Measurements from ENCODE around the gene TSHZ2.

The TSHZ2 gene

DNA sequence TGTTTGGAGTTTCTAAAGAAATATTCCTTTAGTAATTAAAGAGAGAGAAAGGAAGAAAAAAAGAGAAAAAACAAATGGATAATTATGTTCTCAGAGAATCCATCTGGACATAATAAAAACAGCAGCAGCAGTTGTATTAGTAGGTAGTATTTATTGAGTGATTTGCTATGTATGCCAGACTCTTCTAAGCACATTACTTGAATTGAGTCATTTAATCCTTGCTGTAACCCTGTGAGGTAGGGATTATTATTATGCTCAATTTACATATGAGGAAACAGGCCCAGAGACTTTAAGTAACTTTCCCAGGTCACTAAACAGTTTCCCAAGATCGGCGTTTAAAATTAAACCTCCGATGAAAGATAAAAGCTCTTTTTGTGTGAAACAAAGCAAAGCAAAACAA is 238.8 kb downstream of the TSHZ2 start:
- no peak for TF ChIP-seq MAX (IDR thresholded peaks at IDR 0.05)
- no peak for TF ChIP-seq USF1 (IDR thresholded peaks at IDR 0.05)

- TF ChIP-seq EP300 (IDR thresholded peaks at IDR 0.05; ENCODE audit: borderline replicate concordance), result no peak
- TF ChIP-seq MAX (IDR thresholded peaks at IDR 0.05), result no peak
- no peak for TF ChIP-seq ZBTB7A (IDR thresholded peaks at IDR 0.05; ENCODE audit: low read depth)
- TF ChIP-seq REST (IDR thresholded peaks at IDR 0.05; ENCODE audit: low read depth), result no peak
These were observed 239.9 kb downstream of the TSHZ2 start for GRCh38 chr20:53212018-53212417.

- TF ChIP-seq FOXM1 (IDR thresholded peaks at IDR 0.05; ENCODE audit: borderline replicate concordance, low read depth) (no peak), YY1 (IDR thresholded peaks at IDR 0.05; ENCODE audit: low read depth) (no peak), EGR1 (IDR thresholded peaks at IDR 0.05) (no peak), CREB1 (IDR thresholded peaks at IDR 0.05; ENCODE audit: low read depth) (no peak), TCF12 (IDR thresholded peaks at IDR 0.05; ENCODE audit: low read depth) (no peak), REST (IDR thresholded peaks at IDR 0.05; ENCODE audit: low read depth) (no peak), NFIC (IDR thresholded peaks at IDR 0.05) (no peak), RAD21 (IDR thresholded peaks at IDR 0.05; ENCODE audit: low read depth) (no peak), EP300 (IDR thresholded peaks at IDR 0.05; ENCODE audit: borderline replicate concordance) (no peak), TEAD4 (IDR thresholded peaks at IDR 0.05) (no peak), TAF1 (IDR thresholded peaks at IDR 0.05; ENCODE audit: low read depth) (no peak), CEBPB (IDR thresholded peaks at IDR 0.05) (no peak), ZBTB7A (IDR thresholded peaks at IDR 0.05; ENCODE audit: low read depth) (no peak), MAX (IDR thresholded peaks at IDR 0.05) (no peak), USF1 (IDR thresholded peaks at IDR 0.05) (no peak)
These were observed 242.2 kb downstream of the TSHZ2 start for GRCh38 chr20:53214392-53214791.

GRCh38 chr20:53215166-53215565 is 243.0 kb downstream of the TSHZ2 start:
- TF ChIP-seq REST (IDR thresholded peaks at IDR 0.05; ENCODE audit: low read depth) (no peak), MAX (IDR thresholded peaks at IDR 0.05) (no peak)

GRCh38 chr20:53216478-53216855 is 244.3 kb downstream of the TSHZ2 start:
- TF ChIP-seq NFIC (IDR thresholded peaks at IDR 0.05) (no peak), MAX (IDR thresholded peaks at IDR 0.05) (no peak), CEBPB (IDR thresholded peaks at IDR 0.05) (no peak), REST (IDR thresholded peaks at IDR 0.05; ENCODE audit: low read depth) (no peak), ZBTB7A (IDR thresholded peaks at IDR 0.05; ENCODE audit: low read depth) (no peak), RAD21 (IDR thresholded peaks at IDR 0.05; ENCODE audit: low read depth) (no peak), EGR1 (IDR thresholded peaks at IDR 0.05) (no peak), TEAD4 (IDR thresholded peaks at IDR 0.05) (no peak), TCF12 (IDR thresholded peaks at IDR 0.05; ENCODE audit: low read depth) (no peak), EP300 (IDR thresholded peaks at IDR 0.05; ENCODE audit: borderline replicate concordance) (no peak), CREB1 (IDR thresholded peaks at IDR 0.05; ENCODE audit: low read depth) (no peak), YY1 (IDR thresholded peaks at IDR 0.05; ENCODE audit: low read depth) (no peak), FOXM1 (IDR thresholded peaks at IDR 0.05; ENCODE audit: borderline replicate concordance, low read depth) (no peak), USF1 (IDR thresholded peaks at IDR 0.05) (no peak), TAF1 (IDR thresholded peaks at IDR 0.05; ENCODE audit: low read depth) (no peak)

Data from Ishikawa (cell line).